ENCODE data around the gene SMIM1.
"Not testable (repeated sequence)": the region's sequence is repeated elsewhere in the genome, so short reads cannot be mapped to it uniquely, and the experiment has no call there.

Gene SMIM1

DNA sequence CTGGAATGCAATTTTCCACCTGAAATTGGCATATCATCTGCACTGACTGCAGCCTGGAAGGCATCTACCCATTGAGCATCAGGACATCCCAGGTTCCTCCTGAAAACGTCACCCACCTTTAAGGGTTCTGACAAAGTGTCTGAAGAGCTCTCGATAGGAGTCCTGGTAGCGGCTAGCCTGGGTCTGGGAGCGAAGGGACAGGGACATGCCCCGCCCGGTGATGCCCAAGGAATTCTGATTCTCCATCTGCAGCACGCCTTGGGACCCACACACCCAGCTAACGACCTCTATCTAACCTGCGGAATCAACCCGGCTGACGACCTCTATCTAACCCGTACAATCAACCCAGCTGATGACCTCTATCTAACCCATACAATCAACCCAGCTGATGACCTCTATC, 33.6 kb upstream of the SMIM1 start:
- DNase-seq, result no peak

DNA sequence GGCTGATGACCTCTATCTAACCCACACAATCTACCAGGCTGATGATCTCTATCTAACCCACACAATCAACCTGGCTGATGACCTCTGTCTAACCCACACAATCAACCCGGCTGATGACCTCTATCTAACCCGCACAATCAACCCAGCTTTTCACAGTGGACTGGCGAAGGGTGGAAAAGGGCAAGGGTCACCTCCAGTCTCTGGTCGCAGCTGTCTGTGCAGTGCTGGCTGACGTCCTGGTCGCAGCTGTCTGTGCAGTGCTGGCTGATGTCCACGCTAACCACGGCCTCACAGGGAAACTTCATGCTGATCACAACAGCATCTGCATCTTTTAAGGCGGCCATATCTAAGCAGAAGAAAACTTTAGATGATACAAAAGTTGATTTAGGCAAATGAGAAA, 32.5 kb upstream of the SMIM1 start:
- no peak for DNase-seq

DNA sequence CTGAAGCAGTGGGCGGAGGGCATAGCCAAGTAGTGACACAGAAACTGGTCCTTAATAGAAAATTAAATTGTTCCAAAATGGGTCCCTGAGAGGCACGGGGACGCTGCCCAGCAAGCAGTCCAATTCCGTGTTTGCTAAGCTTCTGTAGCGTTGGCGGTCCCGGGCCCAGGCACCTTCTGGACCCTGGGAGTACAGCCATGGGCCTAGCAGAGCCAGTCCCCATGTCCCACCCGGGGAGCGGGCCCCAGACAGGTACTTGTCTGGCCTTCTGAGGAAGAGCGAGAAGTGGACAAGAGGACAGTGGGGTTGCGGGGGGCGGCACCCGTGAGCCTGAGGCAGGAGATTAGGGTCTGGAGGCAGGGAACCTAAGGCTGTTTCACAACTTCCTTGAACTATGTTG, 31.8 kb upstream of the SMIM1 start:
- no peak for DNase-seq

DNA sequence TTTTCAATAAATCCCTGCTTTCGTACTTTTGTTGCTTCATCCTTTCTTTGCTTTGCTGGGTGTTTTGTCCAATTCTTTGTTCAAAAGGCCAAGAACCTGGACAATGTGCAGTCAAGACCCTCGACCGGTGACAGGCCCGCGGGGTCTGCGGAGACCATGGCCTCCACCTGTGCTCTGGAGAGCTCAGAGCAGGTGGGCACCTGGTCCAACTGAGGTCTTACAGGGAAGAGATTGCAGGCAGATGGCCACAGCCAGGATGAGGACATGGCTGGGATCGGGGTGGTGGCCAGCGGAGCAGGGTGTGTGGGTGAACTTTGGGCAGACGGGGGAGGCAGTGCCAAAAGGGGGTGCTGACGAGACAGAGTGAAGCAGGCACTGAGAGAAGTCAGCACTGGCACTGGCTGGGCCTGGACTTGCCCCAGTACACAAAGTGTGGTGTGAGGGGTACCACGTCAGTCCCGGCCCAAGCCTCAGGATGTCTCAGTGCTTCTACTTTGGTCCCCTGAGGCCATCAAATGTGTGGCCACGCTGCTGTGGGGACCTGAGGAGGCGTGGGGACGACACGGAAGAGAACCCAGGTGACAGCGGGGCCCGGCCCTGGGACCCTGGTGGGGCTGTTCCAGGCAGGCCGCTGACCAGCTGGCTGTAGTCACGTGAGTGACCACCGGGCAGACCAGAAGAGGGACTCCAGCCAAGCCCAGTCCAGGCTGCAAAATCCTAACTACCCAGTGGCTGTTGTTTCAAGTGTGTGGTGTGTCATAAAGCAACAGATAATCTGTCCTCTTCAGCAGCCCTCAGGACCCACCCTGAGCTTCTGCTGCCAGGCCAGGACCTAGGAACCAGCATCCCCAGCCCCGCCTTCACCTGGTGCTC, 30.7 kb upstream of the SMIM1 start:
- DNase-seq, result no peak

DNA sequence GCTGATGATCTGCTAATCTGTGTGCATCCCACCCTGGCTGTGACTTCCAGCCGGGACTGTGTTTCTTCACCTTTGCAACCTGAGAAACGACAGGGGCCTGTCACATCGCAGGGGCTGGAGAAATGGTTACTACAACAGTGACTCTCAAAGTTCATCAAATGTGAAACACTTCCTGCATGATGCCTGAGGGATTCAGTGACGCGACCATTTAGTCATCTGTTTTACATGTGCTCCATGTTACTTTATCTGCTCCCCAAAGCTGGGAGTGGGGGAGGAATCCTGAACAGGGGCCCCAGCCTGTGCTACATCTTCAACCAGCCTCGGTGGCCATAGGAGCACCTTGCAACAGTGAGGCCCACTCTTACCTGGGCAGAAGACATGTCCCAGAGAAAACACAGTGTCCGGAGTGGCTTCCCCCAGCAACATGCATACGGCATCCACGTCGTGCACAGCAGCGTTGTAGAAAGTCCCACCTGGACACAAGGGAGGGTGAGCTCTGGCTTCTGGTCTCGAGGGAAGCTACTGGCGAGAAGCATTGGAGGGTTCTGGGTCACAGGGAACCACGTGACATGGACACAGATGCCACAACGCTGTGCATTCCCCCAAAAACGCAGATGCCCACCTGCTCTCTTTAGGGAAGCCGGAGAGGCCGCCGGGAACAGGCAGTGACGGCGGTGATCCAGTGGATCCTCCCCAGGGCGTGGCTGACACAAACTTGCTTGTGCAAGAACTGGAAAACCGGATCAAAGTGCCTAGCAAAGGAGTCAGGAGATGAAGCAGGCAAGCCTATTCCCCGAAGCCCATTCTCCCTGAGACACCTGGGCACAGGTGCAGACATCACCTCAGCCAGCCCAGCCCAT, 29.9 kb upstream of the SMIM1 start:
- no peak for DNase-seq

DNA sequence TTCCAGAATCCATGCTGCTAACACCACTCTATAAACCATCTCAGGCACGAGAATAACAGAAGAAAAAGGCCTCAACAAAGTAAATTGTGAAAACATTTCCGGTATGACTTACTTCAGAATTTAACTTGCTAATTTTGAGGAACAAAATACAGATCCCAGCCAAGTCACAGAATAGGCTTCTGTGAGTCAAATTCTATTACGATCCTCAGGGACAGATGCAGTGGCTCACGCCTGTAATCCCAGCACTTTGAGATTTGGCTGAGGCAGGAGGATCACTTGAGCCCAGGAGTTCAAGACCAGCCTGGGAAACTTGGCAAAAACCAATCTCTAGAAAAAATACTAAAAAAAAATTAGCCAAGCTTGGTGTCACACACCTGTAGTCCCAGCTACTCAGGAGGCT, 29.1 kb upstream of the SMIM1 start:
- no peak for DNase-seq

DNA sequence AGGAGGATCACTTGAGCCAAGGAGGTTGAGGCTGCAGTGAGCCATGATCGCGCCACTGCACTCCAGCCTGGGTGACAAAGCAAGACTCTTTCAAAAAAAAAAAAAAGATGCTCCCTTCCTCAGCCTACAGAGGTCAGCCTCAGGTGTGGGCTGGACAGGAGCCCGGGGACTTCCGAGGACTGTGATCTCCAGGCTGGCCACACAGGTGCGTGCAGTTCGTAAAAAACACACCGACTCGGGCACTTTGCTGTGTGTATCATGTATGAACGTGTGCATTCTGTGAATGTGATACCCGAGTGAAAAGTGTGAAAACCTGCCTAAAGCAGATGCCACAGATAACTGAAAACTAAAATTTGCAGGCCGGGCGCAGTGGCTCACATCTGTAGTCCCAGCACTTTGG, 28.7 kb upstream of the SMIM1 start:
- no peak for DNase-seq

DNA sequence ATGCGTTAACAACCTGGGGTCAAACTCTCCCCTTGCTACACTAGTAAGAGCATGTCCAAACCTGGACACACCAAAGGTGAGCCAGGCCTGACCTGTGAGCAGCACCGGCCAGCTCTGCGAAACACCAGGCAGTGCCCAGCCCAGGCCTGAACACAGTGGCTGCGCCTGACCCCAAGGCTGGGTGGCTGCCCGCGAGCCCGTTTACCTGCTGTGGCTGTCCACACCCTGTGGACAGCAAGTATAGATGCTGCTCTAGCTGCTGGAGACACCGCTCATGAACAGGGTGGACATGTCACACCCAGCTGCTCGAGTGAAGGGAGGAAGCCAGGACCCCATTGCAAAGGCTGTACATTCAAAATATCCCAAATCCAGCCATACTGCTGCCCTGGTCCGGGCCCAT, 27.9 kb upstream of the SMIM1 start:
- no peak for DNase-seq

DNA sequence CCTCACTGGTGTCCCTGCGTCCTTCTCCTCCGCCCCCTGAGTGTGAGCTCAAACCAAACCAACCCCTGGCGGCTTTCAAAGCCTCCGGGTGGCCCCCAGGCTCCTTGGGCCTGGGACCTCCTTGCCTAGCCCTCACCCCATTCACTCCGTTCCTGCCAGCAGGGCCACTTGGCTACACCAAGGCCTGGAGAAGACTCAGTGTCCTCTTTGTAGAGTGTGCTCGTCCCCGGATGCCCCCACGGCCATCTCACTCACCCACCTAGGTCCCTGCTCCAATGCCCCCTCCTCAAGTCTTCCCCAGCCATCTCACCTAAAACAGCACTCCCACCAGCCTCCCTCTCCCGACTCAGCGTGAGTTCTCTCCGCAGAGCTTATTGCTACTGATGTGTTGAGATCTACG, 27.5 kb upstream of the SMIM1 start:
- DNase-seq, result no peak

DNA sequence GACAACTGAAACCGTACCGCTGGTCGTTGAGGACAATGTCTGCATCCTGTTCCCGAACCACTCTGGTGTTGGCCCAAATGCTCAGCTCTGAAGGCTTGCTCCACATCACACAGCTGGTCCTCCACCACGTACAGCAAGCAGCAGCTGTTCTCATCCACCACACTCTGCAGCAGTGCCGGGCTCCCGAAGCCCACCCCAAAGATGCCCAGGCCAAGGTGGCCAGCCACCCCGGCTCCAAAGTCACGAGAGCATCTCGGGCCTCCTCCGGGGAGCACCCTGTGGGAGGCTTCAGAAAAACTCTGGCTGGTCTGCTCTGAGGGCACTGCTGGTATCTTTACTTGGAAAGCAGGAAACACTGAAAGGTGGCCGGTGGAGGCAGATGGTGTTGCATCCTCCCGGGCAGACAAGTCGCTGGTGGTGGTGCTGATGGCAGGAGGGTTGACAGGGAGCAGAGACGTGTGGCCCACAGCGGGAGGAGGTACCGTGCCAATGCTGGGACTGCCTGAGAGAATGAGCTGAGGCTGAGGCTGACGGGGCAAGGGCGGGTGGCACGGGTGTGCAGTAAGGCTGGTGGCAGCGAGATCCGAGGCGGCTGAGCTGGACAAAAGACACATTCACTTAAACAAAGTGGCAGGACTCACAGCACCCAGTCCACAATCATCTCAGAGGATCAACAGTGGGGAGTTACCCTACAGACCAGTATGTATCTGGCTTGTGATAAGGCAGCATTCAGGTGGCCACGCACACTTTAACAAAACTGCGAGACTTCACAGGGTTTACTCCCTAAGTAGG, 26.8 kb upstream of the SMIM1 start:
- DNase-seq, result no peak

DNA sequence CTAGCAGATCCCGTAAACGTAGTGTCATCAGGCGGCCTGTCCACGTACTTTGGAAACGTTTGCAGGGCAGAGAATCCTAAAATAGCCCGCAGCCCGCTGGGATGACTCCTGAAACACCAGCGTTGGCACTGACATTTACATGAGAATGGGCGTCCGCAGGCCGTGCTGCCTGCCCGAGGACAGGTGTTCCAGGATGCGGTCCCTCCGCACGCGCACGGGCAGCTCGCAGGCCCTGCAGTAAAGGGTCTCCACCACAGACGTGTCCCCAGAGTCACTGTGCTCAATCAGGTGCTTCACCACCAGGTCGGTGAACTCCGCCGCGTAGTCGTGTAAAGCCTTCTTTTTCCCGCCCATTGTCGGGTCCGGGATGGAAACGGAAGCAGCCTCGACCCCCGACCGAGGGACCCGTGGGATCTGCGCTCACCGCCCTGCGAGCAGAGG, 26.1 kb upstream of the SMIM1 start:
- peak; percentile 42 for DNase-seq

DNA sequence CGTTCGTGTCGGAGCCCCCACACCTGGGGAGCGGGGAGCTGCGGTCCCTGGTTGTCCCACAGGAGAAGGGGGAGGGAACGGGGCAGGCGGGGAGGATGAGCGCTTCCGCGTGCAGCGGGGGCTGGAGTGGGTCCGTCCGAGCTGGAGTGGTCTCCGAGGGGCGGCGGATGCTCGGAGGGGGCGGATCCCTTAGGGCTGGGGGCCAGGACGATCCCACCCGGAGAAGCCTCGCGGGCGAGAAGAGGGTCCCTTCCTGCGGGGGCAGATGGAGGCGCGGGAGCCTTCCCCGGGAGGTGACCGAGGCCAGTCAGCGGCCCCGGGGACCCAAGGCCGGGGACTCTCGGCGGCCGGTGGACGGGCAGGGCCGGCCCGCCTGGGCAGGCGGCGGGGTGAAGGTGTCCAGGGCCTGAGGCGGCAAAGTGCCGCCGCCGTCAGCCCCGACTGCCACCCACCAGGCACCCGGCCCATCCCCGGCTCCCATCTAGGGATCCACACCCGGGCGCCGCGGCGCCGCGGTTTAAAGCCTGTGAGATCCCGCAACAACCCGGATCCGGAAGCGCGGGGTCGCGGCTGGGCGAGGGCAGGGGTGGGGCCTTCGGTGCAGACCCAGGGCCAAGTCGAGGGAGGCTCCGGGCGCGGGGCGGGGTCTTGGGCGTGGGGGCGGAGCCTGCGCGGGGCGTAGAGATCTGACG, 25.6 kb upstream of the SMIM1 start:
- DNase-seq, result peak; percentile 92

DNA sequence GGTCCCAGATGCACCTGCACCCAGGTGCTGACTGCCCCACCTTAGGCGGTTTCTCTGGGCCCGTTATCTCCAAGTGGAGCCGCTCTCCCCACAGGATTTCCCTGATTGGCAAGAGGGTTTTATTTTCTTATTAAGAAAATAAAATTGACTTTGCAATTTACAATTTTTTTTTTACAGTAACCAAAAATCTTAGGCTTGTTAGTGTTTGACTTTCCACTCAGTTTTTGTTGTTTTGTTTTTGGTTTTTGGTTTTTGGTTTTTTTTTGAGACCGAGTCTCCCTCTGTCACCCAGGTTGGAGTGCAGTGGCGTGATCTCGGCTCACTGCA, 25.1 kb upstream of the SMIM1 start:
- DNase-seq, result no peak

DNA sequence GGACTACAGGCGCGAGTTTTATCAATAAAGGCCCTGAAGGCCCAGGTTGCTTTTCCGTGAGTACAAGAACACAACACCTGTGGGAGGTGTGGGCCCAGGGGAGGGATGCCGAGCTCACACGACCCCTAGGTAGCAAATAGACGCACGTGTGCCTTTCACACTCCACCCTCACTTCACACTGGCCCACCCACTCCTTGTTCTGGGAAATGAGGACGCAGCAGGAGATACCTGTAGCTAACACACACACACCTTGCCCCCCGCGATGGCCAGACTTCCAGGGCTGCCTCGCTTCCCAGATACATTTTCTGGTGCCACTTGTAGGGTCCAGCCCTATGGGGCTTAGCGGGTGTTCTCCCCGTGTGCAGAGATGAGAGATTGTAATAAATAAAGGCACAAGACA, 24.6 kb upstream of the SMIM1 start:
- DNase-seq, result no peak

DNA sequence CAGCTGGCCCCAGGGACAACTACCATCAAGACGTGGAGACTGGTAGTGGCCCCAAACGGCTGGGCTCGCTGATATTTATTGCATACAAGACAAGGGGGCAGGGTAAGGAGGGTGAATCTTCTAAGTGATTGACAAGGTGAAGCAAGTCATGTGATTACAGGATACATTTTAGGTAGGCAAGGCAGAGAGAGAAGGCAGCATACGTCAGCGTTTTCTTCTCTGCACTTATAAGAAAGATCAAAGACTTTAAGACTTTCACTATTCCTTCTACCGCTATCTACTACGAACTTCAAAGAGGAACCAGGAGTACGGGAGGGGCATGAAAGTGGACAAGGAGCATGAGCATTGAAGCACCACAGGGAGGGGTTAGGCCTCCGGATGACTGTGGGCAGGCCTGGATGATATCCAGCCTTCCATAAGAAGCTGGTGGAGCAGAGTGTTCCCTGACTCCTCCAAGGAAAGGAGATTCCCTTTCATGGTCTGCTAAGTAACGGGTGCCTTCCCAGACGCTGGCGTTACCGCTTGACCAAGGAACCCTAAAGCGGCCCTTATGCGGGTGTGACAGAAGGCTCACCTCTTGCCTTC, 24.1 kb upstream of the SMIM1 start:
- not testable (repeated sequence) for DNase-seq

DNA sequence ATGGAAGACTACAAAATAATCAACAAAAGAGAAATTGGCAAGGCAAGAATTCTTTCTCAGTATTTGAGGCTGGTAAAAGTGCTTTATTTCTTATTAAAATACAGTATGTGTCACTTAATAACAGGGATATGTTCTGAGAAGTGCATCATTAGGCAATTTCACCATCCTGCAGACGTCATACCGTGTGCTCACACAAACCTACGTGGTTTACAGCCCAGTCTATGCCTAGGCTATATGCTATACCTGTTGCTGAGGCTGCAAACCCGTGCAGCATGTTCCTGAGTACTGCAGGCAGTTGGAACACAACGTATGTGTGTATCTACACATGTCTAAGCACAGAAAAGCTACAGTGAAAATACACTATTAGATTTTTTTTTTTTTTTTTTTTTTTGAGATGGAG, 23.0 kb upstream of the SMIM1 start:
- DNase-seq, result no peak

DNA sequence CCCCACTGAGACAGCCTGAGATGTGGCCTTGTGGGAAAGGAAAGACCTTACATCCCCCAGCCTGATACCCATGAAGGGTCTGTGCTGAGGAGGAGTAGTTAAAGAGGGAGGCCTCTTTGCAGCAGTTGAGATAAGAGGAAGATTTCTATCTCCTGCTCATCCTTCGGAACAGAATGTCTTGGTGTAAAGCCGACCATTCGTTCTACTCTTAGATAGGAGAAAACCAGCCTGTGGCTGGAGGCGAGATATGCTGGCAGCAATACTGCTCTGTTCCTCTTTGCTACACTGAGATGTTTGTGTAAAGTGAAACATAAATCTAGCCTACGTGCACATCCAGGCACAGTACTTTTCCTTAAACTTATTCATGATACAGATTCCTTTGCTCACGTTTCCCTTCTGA, 21.8 kb upstream of the SMIM1 start:
- DNase-seq, result no peak

DNA sequence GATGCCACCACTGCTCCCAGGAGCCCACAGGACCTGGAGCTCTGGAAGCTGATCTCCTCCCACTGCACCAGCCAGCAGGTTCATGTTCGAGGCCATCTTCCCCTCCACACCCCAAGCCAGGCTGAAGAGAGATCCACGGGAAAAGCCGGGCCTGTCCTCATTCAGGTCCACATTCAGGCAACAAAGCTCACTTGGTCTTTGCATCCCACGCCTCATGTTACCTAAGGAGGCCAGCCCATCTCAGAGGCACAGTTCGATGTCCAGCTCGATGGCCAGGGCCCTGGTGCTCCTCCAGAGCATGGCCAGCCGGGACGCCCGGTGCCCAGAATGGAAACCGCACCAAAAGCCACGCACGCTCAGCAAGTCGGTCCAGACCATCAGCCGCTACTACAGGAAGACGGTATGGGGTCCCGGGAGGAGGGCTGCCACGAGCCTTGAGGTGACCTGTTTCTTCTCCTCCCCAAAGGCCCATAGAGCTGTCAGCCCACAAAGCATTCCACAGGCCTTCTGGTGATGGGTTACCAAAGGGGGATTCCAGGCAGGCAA, 20.1 kb upstream of the SMIM1 start, which contains the start of gene CCDC27:
Gene CCDC27 (plus strand): TSS at position 51 of the 546 bp plus-strand sequence. CDS start 32 bp downstream, at position 83.
- no peak for DNase-seq

DNA sequence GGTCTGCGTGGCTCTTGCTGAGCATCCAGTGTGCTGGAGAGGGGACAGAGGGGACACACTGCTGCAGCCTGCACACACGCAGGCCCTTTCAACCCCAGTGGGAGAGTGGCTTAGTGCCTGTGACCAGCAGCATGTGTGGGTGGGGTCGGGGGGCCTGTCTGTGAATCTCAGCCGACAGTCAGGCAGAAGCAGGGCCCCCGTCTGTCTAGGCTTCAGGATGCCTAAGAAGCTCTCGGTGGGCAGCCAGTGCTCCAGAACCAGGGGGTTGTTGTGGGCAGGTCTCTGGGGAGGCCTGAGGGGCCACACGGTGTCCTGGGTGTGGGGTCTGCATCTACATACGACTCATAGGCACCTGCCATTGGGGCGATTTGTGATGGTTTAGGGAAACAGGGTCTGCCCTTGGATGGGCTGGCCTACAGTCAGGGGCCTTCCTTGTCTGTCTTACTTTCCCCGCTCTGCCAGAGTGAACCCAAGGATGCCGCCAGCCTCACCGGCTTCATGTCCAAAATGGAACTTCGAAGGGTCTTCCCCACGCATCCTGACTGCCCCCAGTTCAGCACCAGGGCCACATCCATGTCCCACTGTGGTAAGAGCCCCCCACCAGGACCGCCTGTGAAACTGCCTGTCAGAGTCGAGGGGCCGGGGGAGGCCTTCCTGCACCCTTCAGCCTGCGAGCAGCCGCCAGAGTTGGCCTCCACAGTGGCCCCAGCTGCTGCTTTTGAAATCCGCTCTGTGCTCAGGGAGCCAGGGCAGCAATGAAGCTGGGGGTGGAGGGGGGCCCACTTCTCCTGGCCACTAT, 18.7 kb upstream of the SMIM1 start:
- DNase-seq, result no peak

DNA sequence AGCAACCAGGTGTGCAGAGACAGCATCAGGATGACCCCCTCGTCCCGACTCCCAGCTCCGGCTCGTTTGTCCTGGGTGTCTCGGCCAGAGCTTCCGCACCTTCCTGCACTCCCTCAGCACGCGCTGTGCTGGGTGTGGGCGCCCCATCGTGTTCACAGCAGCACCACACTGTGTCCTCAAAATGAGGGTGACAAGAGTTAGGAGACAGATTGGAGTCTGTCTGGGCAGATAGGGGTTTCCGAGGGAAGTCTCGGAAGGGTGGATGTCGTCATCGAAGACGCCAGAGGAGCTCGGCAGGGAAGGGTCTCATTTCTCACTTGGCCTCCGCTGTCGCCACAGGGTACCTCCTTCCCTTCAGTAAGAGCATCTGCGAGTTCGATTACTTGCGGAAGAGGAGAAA, 16.2 kb upstream of the SMIM1 start:
- no peak for DNase-seq

DNA sequence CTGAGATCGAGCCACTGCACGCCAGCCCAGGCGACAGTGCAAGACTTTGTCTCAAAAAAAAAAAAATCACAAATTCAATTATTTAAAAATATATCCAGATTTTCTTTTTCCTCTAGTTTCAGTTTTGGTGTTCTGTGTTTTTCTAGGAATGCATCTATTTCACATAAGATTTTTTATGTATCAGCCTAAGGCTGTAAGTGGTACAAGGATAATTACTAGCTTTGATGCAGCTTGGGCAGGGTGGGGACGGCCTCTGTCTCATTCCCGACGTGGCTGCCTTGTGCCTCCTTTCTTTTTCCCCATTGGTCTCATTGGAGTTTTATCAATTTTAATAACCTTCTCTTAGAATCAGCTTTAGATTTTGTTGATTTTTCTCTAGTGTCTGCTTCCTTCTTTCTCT, 13.4 kb upstream of the SMIM1 start:
- DNase-seq, result no peak
